ENCODE measurements around the gene EPX.
A peak's percentile ranks its signal among the peaks of the same experiment; 100 is the strongest.

GRCh38 chr17:58232707-58233156 is 40.2 kb downstream of the EPX start:
- TF ChIP-seq, protein P1, sequence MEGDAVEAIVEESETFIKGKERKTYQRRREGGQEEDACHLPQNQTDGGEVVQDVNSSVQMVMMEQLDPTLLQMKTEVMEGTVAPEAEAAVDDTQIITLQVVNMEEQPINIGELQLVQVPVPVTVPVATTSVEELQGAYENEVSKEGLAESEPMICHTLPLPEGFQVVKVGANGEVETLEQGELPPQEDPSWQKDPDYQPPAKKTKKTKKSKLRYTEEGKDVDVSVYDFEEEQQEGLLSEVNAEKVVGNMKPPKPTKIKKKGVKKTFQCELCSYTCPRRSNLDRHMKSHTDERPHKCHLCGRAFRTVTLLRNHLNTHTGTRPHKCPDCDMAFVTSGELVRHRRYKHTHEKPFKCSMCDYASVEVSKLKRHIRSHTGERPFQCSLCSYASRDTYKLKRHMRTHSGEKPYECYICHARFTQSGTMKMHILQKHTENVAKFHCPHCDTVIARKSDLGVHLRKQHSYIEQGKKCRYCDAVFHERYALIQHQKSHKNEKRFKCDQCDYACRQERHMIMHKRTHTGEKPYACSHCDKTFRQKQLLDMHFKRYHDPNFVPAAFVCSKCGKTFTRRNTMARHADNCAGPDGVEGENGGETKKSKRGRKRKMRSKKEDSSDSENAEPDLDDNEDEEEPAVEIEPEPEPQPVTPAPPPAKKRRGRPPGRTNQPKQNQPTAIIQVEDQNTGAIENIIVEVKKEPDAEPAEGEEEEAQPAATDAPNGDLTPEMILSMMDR (IDR thresholded peaks at IDR 0.05; ENCODE audit: insufficient read depth, low read length): peak; percentile 22
- TF ChIP-seq POLR2AphosphoS5 (IDR thresholded peaks at IDR 0.05; ENCODE audit: low read depth) (peak; percentile 75), REST (IDR thresholded peaks at IDR 0.05; ENCODE audit: insufficient replicate concordance, low read depth) (peak; percentile 18)
